Measurements from ENCODE around the gene RBM19.
"Not testable (repeated sequence)": the region's sequence is repeated elsewhere in the genome, so short reads cannot be mapped to it uniquely, and the experiment has no call there.

RBM19 gene

GRCh38 chr12:114006482-114007425 is 40.6 kb upstream of the RBM19 start:
- DNase-seq (ENCODE audit: extremely low read depth, low read depth): no peak
- no peak for TF ChIP-seq CTCF (IDR thresholded peaks at IDR 0.05; ENCODE audit: low read depth, low read length)

GRCh38 chr12:114004402-114004801 is 38.3 kb upstream of the RBM19 start:
- no peak for TF ChIP-seq CTCF (IDR thresholded peaks at IDR 0.05; ENCODE audit: low read depth, low read length)
- no peak for DNase-seq (ENCODE audit: extremely low read depth, low read depth)

- DNase-seq (ENCODE audit: extremely low read depth, low read depth): no peak
- TF ChIP-seq CTCF (IDR thresholded peaks at IDR 0.05; ENCODE audit: low read depth, low read length): no peak
Measured at GRCh38 chr12:114003286-114003685, 37.2 kb upstream of the RBM19 start.

GRCh38 chr12:114001511-114002340 is 35.6 kb upstream of the RBM19 start:
- no peak for TF ChIP-seq CTCF (IDR thresholded peaks at IDR 0.05; ENCODE audit: low read depth, low read length)

GRCh38 chr12:114000861-114001260 is 34.7 kb upstream of the RBM19 start:
- no peak for DNase-seq (ENCODE audit: extremely low read depth, low read depth)
- no peak for TF ChIP-seq CTCF (IDR thresholded peaks at IDR 0.05; ENCODE audit: low read depth, low read length)

More at GRCh38 chr12:114001511-114002340, 35.6 kb upstream of the RBM19 start:
- no peak for DNase-seq (ENCODE audit: extremely low read depth, low read depth)

GRCh38 chr12:114000261-114000660 is 34.1 kb upstream of the RBM19 start:
- DNase-seq (ENCODE audit: extremely low read depth, low read depth): not testable (repeated sequence)

- no peak for DNase-seq (ENCODE audit: extremely low read depth, low read depth)
- TF ChIP-seq CTCF (IDR thresholded peaks at IDR 0.05; ENCODE audit: low read depth, low read length): no peak
Measured at GRCh38 chr12:113997365-113997764, 31.2 kb upstream of the RBM19 start.

Data from AG09319 (cell line).